Breast epithelium (tissue), 3 donors: ENCODE results near the gene PXDC1.

Experiments
- POLR2A ChIP-seq: fragments of 450-650 bp; IDR thresholded peaks from one replicate; pipeline ENCODE4 v1.6.1; 2016; ENCODE audit warnings: antibody characterized with exemption, mild to moderate bottlenecking, moderate library complexity
- TF ChIP-seq, protein P1 (sequence below), 3 donors: fragments of 450-650 bp; IDR thresholded peaks; one replicate each; pipeline ENCODE4 v1.5.1; 2016 to 2017; ENCODE audit warnings: antibody characterized with exemption in 3 of 3, mild to moderate bottlenecking in 3 of 3, moderate library complexity in 3 of 3

DNA sequence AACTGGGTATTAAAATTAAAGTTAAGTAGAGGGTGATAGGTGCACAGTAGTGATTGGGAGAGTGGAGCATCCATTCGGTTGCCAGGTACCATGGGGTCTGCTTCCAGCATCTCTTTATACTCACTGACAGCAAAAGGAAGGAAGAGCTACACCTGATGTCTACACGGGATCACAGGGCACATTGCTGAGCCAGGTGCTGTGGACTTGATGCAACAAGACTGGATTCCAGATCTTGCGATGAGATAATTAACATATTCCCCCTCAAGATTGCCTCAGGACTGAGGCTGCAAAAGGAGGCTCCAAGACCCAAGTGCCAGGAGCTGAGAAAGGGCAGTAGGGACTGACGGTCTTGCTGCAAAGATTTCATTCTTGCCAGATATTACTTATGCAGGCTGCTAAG lies 72.6 kb downstream of the PXDC1 start:
- TF ChIP-seq POLR2A, result no peak
- TF ChIP-seq, protein P1, sequence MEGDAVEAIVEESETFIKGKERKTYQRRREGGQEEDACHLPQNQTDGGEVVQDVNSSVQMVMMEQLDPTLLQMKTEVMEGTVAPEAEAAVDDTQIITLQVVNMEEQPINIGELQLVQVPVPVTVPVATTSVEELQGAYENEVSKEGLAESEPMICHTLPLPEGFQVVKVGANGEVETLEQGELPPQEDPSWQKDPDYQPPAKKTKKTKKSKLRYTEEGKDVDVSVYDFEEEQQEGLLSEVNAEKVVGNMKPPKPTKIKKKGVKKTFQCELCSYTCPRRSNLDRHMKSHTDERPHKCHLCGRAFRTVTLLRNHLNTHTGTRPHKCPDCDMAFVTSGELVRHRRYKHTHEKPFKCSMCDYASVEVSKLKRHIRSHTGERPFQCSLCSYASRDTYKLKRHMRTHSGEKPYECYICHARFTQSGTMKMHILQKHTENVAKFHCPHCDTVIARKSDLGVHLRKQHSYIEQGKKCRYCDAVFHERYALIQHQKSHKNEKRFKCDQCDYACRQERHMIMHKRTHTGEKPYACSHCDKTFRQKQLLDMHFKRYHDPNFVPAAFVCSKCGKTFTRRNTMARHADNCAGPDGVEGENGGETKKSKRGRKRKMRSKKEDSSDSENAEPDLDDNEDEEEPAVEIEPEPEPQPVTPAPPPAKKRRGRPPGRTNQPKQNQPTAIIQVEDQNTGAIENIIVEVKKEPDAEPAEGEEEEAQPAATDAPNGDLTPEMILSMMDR (IDR thresholded peaks at IDR 0.05), result no peak
